Measurements from ENCODE around the gene SERINC5.

DNA sequence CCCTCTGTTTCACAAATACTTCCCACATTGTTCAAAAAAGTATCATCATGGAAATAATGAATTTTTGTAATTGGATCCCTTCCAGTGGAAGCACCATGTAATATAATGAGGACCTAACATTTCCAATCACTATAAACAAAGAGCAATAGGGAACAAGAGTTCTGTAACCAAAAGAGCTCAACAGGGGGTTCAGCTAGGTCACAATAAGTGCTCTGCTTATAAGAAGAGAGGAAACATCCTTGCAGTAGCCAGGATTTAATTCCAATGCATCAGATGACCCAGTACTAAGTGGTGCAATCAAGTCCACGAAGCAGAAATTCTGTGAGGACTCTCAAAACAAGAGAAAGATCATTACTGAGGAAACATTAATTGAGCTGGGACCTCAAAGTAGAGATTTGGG is 5.9 kb downstream of the SERINC5 start:
- TF ChIP-seq, protein P1, sequence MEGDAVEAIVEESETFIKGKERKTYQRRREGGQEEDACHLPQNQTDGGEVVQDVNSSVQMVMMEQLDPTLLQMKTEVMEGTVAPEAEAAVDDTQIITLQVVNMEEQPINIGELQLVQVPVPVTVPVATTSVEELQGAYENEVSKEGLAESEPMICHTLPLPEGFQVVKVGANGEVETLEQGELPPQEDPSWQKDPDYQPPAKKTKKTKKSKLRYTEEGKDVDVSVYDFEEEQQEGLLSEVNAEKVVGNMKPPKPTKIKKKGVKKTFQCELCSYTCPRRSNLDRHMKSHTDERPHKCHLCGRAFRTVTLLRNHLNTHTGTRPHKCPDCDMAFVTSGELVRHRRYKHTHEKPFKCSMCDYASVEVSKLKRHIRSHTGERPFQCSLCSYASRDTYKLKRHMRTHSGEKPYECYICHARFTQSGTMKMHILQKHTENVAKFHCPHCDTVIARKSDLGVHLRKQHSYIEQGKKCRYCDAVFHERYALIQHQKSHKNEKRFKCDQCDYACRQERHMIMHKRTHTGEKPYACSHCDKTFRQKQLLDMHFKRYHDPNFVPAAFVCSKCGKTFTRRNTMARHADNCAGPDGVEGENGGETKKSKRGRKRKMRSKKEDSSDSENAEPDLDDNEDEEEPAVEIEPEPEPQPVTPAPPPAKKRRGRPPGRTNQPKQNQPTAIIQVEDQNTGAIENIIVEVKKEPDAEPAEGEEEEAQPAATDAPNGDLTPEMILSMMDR (IDR thresholded peaks at IDR 0.05), result no peak
- no peak for TF ChIP-seq POLR2A (IDR thresholded peaks at IDR 0.05)

Data from body of pancreas (tissue), 4 donors.